Hepatic stellate cell (primary cell): Measurements from ENCODE around the gene SDK1.
"Not testable (repeated sequence)": the region's sequence is repeated elsewhere in the genome, so short reads cannot be mapped to it uniquely, and the experiment has no call there.

Experiments
- DNase-seq: peaks from one replicate; pipeline ENCODE4 v3.0.0; 2011; ENCODE audit warnings: low spot score

The SDK1 gene

DNA sequence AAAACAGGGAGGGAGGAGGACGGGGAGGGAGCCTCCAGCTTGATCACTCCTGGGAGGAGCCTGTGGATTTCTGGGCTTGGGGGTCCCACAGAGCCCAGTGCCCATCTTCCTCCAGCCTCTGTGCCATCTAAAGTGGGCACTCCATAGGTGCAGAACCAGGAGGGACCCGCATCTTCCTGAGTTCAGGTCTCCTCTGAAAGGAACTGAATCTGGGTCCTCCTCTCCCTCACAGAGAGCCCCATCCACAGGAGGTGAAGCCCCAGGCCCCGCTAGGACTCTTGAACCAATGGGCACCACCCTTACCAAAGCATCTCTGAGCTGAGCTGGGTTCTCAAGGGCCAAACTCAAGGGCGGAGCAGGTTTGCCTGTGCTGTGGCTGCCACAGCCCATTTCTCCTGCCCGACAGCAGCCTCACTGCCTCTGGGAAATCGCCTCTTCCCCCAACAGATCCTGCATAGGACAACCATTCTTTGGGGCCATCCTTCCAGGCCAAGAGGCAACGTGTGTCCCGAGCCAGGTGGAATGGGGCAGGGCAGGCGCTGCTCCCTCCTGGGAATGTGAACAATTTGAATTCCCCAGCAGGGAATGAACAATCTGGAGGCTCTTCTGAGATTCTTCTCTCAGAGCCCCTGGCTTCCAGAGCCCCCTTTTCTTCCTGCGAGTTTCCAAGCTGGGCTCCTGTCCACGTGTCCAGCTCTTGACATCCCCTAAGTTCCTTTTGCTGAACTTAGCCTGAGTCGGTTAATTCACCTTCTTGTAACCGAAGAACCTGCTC, 970.1 kb downstream of the SDK1 start:
- no peak for DNase-seq

DNA sequence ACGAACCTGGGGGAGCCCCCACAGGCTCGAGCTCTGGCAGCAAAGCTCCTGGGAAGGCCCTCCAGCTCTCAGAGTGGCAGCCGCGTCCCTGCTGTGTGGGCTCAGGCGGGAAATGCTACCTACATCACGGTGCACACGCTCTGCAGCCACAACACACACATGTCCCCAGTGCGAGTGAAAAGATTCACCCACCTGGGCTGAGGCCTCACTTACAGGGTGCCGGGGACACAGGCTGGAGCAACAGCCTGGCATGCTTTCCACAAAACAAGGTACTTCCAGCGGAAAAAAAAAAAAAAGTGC, 970.6 kb downstream of the SDK1 start:
- no peak for DNase-seq

DNA sequence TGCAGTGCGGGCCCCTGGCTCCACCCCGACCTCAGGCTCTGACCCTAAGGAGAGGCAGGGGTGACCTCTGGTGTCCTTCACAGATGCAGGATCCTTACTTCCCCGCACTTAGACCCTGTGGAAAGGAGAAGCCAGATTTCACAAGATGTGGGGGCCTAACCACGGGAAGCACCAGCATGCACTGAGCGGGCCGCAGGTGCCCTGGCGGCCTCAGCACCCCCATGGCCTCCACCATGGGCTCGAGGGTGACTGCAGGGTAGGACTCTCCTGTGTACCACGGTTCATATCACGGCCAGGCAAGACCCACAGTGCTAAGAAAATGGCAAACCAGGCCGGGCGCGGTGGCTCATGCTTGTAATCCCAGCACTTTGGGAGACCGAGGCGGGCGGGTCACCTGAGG, 971.1 kb downstream of the SDK1 start:
- no peak for DNase-seq

- no peak for DNase-seq
Measured at GRCh38 chr7:4273566-4274230, 972.6 kb downstream of the SDK1 start.

DNA sequence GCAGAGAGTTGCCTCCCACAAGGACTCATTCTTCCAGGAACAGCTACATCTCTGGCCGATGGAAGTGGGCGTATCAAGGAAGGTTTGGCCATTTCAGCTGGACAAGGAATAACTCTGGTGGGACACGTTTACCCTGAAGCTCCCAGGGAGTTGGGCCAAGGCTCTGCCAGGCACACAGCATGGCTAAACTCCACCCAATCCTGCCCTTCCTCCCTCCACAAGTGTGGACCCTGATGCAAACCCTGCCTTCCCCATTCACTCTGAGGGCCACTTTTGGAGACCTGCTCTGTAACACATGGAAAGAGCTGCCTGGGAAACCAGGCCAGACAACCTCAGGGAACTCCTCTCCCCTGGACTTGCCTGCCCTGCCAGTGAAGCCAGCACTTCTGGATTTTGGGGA, 973.2 kb downstream of the SDK1 start:
- no peak for DNase-seq

GRCh38 chr7:4277936-4278335, 976.9 kb downstream of the SDK1 start:
- DNase-seq: no peak

DNA sequence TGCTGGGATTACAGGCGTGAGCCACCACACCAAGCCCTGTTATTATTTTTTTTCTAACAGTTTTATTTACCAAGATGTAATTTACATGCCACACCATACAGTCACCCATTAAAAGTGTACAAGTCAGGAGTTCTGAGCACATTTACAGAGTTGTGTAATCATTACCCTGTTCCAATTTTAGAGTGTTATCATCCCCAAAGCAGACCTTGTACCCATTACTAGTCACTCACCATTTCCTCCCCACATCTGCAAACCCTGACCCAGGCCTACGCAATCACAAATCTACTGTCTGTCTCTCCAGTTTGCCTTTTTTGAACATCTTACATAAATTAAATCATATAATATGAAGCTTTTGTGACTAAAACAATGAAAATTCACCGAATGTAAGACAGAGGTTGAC, 978.2 kb downstream of the SDK1 start:
- DNase-seq: no peak

DNA sequence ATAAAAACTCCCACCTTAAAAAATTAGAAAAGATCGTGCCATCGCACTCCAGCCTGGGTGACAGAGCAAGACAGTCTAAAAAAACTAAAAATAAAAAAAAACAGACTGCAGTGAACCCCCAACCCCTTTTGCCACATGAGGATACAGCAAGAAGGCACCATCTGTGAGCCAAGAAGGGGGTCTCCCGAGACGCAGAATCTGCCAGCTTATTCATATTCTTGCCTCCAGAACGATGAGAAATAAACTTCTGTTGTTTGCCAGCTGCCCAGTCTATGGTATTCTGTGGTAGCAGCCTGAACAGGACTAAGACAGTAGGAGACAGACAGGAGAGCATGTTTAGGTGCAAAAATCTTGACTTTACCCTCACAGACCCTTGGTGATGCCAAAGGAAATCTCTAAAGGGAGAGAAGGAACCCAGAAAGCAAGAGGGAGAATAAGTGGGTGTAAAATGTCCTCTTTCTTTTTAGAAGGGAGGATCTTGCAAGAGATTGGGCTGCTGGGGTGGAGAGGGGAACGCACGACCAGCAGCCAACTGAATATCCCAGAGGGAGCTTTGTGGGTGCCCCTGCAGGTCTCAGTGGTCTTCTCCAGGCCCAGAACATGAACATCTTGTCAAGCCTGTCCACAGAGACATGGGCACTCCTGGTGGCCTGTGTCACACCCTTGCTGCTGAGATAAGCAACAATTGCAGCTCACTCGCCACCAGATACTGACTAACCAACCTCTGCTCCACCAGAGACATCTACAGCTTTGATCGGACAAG, 980.4 kb downstream of the SDK1 start:
- DNase-seq: no peak

- DNase-seq: no peak
Measured at GRCh38 chr7:4282434-4283223, 981.6 kb downstream of the SDK1 start.

- DNase-seq: no peak
Measured at GRCh38 chr7:4286351-4286750, 985.3 kb downstream of the SDK1 start.

- DNase-seq: no peak
Measured at GRCh38 chr7:4288791-4289394, 987.8 kb downstream of the SDK1 start.

GRCh38 chr7:4297165-4297917, 996.3 kb downstream of the SDK1 start:
- no peak for DNase-seq

DNA sequence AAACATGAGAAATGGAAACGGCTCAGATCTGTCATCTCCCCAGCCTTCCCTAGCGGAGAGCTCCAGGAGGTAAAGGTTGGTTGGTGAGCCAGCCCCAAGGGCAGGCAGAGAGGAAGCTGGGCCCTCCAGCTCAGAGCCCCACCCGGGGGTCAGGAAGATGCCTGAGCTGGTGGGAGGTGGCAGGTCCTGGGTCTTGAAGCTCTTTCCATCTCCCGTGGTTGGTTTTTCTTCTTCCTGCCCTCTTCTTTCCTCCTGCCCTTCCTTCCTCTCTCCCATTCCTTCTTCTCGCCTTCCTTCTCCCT, 996.8 kb downstream of the SDK1 start:
- no peak for DNase-seq

DNA sequence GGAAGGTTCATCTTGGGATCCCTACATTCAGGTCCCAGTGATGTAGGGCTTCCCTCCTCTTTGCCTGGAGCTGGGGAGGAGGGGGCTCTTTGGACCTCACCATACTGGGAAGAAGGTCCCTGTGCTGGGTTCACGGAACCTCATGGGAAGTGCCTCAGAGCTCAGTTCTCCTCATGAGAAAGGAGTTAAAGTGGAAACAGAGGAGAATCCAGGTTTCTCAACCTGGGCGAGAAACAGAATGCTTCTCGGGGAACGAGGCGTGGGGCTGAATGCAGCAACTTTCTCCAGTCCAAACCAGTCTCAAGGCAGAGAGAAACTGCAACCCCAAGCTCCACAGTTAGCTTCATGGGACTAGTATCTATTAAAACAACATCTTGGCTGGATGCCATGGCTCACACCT, 998.4 kb downstream of the SDK1 start:
- DNase-seq: no peak

DNA sequence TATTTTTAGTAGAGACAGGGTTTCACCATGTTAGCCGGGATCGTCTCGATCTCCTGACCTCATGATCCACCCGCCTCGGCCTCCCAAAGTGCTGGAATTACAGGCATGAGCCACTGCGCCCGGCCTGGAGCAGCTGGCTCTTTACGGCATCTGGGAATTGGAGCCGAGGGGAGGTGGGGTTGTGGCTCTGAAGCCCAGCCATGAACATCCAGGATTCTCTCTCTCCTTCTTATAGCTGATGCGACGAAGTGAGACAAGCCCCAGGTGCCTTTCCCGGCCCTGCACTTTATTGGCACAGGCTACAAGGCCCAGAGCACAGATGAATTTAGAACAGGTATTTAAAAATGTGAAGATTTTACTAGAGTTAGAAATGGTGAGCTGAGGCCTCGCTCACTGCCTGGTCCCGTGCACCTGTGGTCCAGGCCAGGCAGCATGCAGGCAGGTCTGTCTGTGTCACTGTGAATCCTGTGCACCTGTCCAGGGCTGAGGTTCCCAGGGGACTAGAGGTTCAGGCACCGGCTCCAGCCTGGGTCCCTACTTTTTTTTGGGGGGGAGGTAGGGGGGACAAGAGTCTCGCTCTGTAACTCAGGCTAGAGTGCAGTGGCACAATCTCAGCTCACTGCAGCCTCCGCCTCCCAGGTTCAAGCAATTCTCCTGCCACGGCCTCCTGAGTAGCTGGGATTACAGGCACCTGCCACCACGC, 1001.3 kb downstream of the SDK1 start:
- DNase-seq: no peak

- no peak for DNase-seq
Measured at GRCh38 chr7:4307316-4308204, 1006.5 kb downstream of the SDK1 start.

DNA sequence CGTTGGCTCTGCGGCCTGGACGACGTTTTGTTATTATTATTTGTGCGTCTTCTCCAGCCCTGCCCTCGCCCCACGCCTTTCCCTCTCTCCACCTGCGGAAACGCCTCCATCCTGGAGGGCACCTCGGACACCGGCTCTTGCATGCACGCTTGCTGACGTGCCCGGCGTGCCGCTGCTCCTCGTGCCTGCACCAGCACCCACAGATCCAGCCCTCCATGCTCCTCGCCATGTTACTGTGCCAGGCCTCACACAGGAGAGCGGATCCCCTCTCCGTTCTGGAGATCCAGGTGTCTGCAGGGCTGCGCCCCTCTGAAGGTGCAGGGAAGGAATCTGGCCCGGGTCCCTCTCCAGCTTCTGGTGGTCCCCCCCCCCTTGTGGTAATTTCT, 1007.1 kb downstream of the SDK1 start:
- DNase-seq: no peak

- DNase-seq: not testable (repeated sequence)
Measured at GRCh38 chr7:4313911-4314310, 1012.9 kb downstream of the SDK1 start.

DNA sequence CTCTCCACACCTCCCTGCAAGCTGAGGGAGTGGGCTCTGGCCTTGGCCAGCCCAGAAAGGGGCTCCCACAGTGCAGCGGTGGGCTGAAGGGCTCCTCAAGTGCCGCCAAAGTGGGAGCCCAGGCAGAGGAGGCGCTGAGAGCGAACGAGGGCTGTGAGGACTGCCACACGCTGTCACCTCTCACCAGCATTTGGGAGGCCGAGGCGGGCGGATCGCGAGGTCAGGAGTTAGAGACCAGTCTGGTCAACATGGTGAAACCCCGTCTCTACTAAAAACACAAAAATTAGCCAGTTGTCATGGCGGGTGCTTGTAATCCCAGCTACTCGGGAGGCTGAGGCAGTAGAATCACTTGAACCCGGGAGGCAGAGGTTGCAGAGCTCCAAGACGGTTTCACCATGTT, 1013.3 kb downstream of the SDK1 start:
- not testable (repeated sequence) for DNase-seq
